ENCODE measurements around the gene PPFIA4.

GRCh38 chr1:202987922-202988583, 38.2 kb upstream of the PPFIA4 start:
- no peak for TF ChIP-seq CTCF (conservative IDR thresholded peaks at IDR 0.05; ENCODE audit: low read depth, low read length)
- no peak for TF ChIP-seq EZH2 (IDR thresholded peaks at IDR 0.05; ENCODE audit: low read length, unreplicated experiment)
- TF ChIP-seq EZH2phosphoT487 (IDR thresholded peaks at IDR 0.05; ENCODE audit: borderline replicate concordance, low read length), result no peak

Measured in PC-3 (cell line).